NCI-H1048 (cell line): ENCODE measurements around the gene LRRC4C.

Experiments
- DNase-seq: peaks from one replicate; lab custom pipeline; 2025; lab: John Stamatoyannopoulos, UW

Gene LRRC4C

GRCh38 chr11:41459465-41460401 is at the start of gene LRRC4C:
Gene LRRC4C (minus strand): TSS chr11:41459652.
- DNase-seq: no peak

DNA sequence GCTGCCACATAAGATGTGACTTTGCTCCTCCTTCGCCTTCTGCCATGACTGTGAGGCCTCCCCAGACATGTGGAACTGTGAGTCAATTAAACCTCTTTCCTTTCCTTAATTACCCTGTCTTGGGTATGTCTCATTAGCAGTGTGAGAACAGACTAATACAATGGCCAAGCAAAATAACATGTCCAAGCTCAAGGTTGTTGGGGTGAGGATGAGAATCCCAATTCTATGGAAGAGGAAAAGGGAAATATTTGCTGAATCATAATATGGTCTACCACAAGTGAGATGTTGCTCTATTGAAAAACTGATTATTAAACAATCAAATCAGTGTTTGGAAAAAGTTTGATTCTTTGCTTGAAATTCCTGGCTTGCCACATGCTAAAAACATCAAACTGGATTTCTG is 48.7 kb upstream of the LRRC4C start:
- no peak for DNase-seq

GRCh38 chr11:41499429-41499828 is 40.0 kb upstream of the LRRC4C start:
- DNase-seq: no peak

DNA sequence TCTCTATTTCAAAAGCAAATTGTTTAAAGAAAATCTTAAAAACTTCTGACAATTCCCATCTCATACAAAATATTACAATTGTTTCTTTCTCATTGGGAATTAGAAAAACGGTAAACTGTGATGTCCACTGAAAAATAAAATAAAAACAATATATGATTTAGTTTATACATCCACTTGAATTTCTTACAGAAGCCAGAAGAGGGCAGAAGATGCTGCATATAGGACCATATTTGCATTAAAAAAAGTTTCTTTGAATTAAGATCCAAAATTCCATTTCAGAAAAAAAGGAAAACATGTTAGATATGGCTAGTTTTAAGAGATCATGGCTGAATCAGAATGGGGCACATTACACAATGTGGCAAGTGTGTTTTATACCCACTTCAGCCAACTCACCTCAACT is 39.3 kb upstream of the LRRC4C start:
- no peak for DNase-seq

GRCh38 chr11:41497974-41498373 is 38.5 kb upstream of the LRRC4C start:
- no peak for DNase-seq

DNA sequence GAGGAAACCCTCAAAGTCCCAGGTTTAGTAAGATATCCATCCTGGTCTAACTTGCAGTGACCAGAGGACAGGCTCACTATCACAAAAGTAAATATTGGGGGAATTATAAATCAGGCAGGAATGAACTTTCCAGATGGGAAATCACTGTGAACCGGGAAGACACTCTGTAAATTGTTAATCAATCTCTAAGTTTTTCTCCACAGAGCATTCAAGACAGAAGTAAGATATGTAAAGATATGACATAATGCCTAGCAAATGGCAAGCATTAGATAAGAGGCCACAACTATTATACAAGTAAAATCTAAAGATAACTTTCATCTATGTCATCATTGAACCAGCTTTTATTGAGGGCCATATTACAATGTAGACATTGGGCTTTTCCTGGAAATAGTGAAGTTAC is 35.3 kb upstream of the LRRC4C start:
- no peak for DNase-seq

DNA sequence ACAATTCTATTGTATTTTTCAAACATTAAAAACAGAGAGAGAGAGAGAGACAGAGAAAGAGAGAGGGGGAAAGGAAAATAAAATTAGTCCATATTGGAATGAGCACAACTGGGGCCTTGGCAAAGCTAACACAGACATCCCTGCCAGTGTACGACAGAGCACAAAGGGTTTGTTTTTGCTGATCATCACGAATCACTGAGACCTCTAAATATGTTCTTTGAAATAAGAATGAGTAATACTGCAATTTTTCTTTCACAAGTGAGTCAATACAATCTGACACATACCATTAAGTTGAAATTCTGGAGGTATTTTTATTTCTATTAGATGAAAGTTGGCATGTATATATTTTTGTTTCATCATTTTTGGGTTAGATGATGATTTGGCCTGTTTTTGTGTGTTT is 27.0 kb upstream of the LRRC4C start:
- DNase-seq: no peak

DNA sequence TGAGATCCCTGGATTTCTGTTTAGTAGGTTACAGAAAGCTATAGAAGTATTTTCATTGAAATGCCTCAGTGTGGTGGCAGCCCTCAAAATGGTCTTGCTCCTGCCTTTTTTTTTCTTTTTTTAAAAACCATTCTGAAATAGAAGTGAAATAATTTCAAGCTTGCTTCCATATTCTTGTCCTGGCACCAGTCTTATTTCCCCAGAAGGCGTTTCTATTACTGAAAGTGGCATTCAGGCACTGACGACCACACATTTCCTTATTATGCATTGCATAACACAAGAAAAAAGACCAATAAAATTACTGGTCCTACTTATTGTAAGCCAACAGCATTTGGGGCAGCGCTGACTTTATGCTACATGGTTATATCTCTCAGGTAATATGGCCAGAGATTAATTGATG is 24.5 kb upstream of the LRRC4C start:
- no peak for DNase-seq

DNA sequence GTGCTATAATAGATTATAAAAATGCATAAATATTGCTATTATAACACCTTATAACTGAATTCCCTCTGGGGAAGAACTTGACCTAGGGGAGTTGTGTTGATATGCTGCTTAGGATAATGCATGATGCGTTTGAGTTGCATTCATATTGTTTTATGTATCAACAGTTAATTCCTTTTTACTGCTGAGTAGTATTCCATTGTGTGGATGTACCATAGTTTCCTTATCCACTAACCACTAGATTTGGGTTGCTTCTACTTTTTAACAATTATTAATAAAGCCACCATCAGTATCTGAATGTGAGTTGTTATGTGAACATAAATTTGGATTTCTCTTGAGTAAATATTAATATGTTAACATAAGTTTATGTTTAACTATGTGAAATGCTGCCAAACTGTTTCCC is 19.7 kb upstream of the LRRC4C start:
- no peak for DNase-seq

DNA sequence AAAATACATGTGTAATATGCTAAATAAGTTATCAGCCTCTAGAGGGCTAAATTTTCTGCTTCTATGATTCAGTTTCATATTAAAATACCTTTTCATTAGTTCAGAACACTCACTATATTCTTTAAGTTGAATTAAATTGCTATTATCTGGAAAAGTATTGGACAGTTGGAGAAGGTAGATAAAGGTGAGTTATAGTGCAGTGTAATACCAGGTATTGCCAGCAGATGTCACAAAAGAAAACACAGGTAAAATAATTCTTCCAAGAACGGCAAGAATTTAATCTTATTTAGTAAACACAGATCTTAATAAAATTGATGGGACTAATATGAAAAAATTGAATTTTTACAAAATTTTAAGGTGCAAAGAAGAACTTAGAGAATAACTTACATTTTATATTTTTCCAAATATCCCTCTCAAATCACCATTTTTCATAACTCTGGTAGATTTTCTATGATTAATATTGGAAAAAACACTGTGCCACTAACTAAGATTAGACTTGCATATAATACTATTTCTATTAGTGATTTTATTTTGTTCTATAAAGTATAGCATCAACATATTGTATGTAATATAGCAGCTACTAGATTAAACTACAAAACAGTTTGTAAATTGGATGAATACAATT is 1.7 kb upstream of the LRRC4C start:
- no peak for DNase-seq

DNA sequence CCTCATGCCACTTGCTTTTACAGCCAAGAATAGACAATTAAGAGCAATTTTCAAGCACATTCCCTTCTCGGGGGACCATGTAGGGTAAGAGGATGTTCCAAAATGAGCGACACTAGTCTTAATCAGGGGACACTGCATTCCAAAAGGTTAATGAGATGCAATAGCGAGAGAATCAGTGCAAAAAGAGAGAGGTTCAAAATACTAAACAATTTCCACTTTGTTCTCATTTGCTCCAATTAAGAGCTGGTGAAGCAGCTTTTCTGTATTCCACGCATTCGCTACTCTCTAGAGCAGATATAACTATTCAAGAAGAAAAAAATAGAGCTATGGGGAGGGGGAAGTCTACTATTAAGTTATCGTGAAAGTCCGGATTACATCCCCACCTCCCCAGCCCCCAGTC is 811 bp downstream of the LRRC4C start:
- no peak for DNase-seq

GRCh38 chr11:41458154-41458553 is 1.3 kb downstream of the LRRC4C start:
- no peak for DNase-seq

- no peak for DNase-seq
Measured at GRCh38 chr11:41457216-41458014, 2.0 kb downstream of the LRRC4C start.

GRCh38 chr11:41456269-41456668 is 3.2 kb downstream of the LRRC4C start:
- no peak for DNase-seq

DNA sequence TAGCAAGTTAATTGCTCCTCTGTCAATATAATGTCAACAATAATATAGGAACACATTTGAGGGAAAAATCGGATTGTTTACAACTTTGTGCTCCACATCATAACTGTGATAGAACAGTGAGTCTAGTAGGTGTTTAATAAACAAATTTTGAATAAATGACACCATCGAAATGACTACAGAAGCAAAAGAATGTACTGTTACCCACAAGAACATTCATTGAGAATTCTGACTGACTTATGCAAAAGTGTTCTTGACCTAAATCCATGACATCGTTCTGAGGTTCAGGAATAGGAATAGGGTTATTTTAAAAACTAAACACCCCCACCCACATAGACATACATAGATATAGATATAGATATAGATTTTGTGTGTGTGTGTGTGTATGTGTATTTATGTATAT is 8.4 kb downstream of the LRRC4C start:
- no peak for DNase-seq

GRCh38 chr11:41449483-41450050 is 9.9 kb downstream of the LRRC4C start:
- DNase-seq: no peak

GRCh38 chr11:41446566-41446965 is 12.9 kb downstream of the LRRC4C start:
- DNase-seq: no peak

- no peak for DNase-seq
Measured at GRCh38 chr11:41446107-41446506, 13.3 kb downstream of the LRRC4C start.

DNA sequence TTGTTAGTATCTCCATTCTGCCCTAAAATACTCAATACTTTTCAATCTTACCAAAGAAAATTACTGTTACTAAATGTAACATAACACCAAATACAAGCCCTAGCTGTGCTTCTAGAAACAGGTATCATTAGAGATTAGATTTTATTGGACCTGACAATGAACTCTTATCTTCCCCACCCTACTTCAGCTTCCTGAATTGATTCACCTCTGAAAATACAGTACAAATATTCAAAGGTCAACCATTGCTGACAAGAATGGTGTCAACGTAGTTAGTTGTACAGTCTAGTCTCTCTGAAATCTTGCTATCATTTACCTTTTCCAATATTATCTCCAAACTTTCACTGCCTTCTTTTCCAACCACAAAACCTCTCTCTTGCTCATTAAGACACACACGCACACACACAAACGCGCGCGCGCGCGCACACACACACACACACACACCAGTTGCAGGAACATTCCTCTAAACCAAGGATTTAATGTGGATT is 22.4 kb downstream of the LRRC4C start:
- no peak for DNase-seq

- DNase-seq: no peak
Measured at GRCh38 chr11:41435531-41435930, 23.9 kb downstream of the LRRC4C start.

DNA sequence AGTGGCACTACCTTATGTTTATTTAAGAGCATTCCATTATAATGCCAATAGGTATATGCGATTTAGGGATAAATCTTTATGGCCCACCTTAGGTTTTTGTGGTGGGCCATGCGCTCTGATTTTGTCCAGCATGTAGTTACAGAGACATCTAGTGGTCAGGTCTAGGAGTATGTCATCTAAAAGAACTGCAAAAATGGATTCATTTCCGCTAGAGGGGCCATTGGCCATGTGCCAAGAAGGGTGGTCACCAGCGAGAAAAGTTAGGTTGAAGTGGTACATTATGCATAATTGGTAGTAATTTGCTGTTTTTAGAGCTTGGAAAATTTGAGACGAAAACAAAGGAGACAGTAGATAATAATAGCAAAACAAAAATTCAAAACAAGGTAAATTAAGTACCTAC is 27.7 kb downstream of the LRRC4C start:
- no peak for DNase-seq

DNA sequence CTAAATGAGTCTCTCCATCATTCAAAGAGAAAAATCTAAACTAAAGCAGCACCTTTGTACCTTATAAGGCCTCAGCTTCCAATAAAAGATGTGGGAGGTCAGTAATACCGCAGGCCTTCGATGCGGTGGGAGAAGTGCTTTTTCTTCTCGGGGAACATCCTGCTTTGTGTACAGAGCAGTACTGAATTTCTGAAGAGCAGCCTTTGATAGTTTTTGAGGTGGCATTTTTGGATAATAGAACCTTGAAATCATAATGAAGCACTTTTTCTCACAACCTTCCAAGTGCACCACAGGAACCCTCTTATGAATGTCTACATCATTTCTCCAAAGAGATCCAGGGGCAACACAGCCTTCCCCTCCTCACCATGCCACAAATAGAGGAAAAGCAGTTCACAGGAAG is 39.6 kb downstream of the LRRC4C start:
- no peak for DNase-seq
